Astrocyte (in vitro differentiated cells and primary cell): Measurements from ENCODE around the gene RPS21. TPM values are rescaled to one million over a fixed set of nuclear protein-coding genes. Genes with fewer than 3 reads are reported as not detected.

Source experiments
- DNase-seq: peaks from one replicate; pipeline ENCODE4 v3.0.0-alpha.2; 2010; ENCODE audit warnings: low read depth
- FAIRE-seq: peaks from 2 replicates; lab custom pipeline; 2011; peaks lifted over from hg19 to GRCh38; lab: Jason Lieb, UNC
- H2AFZ ChIP-seq: 2 replicates; pipeline ENCODE4 v1.6.0; 2012; ENCODE audit warnings: low read depth, low read length, inconsistent platforms
- H3K27ac ChIP-seq: 2 replicates; pipeline ENCODE4 v1.5.1; 2011; ENCODE audit warnings: low read depth, low read length, inconsistent platforms
- H3K27me3 ChIP-seq: 2 replicates; pipeline ENCODE4 v1.6.0; 2011; ENCODE audit warnings: low read length, inconsistent platforms; ENCODE audit not compliant: insufficient read depth
- H3K36me3 ChIP-seq: 2 replicates; pipeline ENCODE4 v1.5.1; 2011; ENCODE audit warnings: low read length, inconsistent platforms; ENCODE audit not compliant: insufficient read depth
- H3K4me1 ChIP-seq: 2 replicates; pipeline ENCODE4 v1.5.1; 2011; ENCODE audit warnings: low read length, inconsistent platforms; ENCODE audit not compliant: insufficient read depth
- H3K4me2 ChIP-seq: 2 replicates; pipeline ENCODE4 v1.6.0; 2012; ENCODE audit warnings: low read length, inconsistent platforms
- H3K4me3 ChIP-seq: 2 replicates; pipeline ENCODE4 v1.5.1; 2011; ENCODE audit warnings: low read depth, mild to moderate bottlenecking, low read length, inconsistent platforms; ENCODE audit not compliant: insufficient read depth
- H3K79me2 ChIP-seq: 2 replicates; pipeline ENCODE4 v1.6.0; 2012; ENCODE audit warnings: mild to moderate bottlenecking, low read length, inconsistent platforms; ENCODE audit not compliant: insufficient read depth
- H3K9ac ChIP-seq: 2 replicates; pipeline ENCODE4 v1.6.0; 2012; ENCODE audit warnings: mild to moderate bottlenecking, low read length, inconsistent platforms
- H3K9me3 ChIP-seq: 2 replicates; pipeline ENCODE4 v1.5.1; 2012; ENCODE audit warnings: low read depth, mild to moderate bottlenecking, low read length, inconsistent platforms; ENCODE audit not compliant: insufficient read depth
- H4K20me1 ChIP-seq: 2 replicates; pipeline ENCODE4 v1.6.0; 2012; ENCODE audit warnings: low read length, inconsistent platforms; ENCODE audit not compliant: insufficient read depth
- H3K27ac Mint-ChIP-seq: one replicate; pipeline ENCODE4 v1.8.0; 2021; ENCODE audit warnings: mild to moderate bottlenecking, mixed read lengths; ENCODE audit not compliant: unreplicated experiment
- H3K27me3 Mint-ChIP-seq: one replicate; pipeline ENCODE4 v1.8.0; 2021; ENCODE audit warnings: low read depth, mixed read lengths; ENCODE audit not compliant: unreplicated experiment
- H3K36me3 Mint-ChIP-seq: one replicate; pipeline ENCODE4 v1.8.0; 2021; ENCODE audit warnings: low read depth, mixed read lengths; ENCODE audit not compliant: unreplicated experiment
- H3K4me1 Mint-ChIP-seq: one replicate; pipeline ENCODE4 v1.8.0; 2021; ENCODE audit warnings: low read depth, mixed read lengths; ENCODE audit not compliant: unreplicated experiment
- H3K4me3 Mint-ChIP-seq: one replicate; pipeline ENCODE4 v1.8.0; 2021; ENCODE audit warnings: mild to moderate bottlenecking, moderate library complexity, mixed read lengths; ENCODE audit not compliant: unreplicated experiment
- H3K9me3 Mint-ChIP-seq: one replicate; pipeline ENCODE4 v1.8.0; 2021; ENCODE audit warnings: mild to moderate bottlenecking, mixed read lengths; ENCODE audit not compliant: unreplicated experiment
- EZH2 ChIP-seq: IDR thresholded peaks from 2 replicates; pipeline ENCODE4 v1.6.1; 2012; ENCODE audit warnings: mild to moderate bottlenecking, low read length, inconsistent platforms; ENCODE audit not compliant: insufficient read depth
- total RNA-seq: library from RNA; stranded (reverse); gene quantifications from 2 replicates; pipeline ENCODE4 v1.2.1, GENCODE V29; 2021
- TF ChIP-seq, protein P1 (sequence below): IDR thresholded peaks from 2 replicates; pipeline ENCODE4 v1.5.1; 2011; ENCODE audit warnings: low read depth, mild to moderate bottlenecking, inconsistent platforms, low read length, moderate library complexity; ENCODE audit not compliant: insufficient read depth

RPS21 gene
- total RNA-seq, 1 donor from 2014 or later: 1,251 TPM

GRCh38 chr20:62405981-62406513 is 19.1 kb downstream of the RPS21 start:
- H3K4me2 ChIP-seq: peak overlapping the region; percentile 96
- H3K4me3 Mint-ChIP-seq: peak overlapping the region; percentile 72
- DNase-seq (no peak), FAIRE-seq (no peak)
- H3K9ac ChIP-seq: peak overlapping the region; percentile 84
- H3K9me3 ChIP-seq: no peaks in the 10 kb centered on the region
- H3K27me3 ChIP-seq: no peaks in the 10 kb centered on the region
- peaks cover 3% of the 10 kb centered on the region for H3K4me1 Mint-ChIP-seq
- H3K27ac ChIP-seq: no peak overlapping the region
- H3K36me3 ChIP-seq: no peaks in the 10 kb centered on the region
- H3K36me3 Mint-ChIP-seq: peaks cover 5% of the 10 kb centered on the region
- H3K27me3 Mint-ChIP-seq: peaks cover 9% of the 10 kb centered on the region
- peaks cover 8% of the 10 kb centered on the region for H3K4me1 ChIP-seq
- peak overlapping the region; percentile 58 for H3K27ac Mint-ChIP-seq
- peak overlapping the region; percentile 57 for H3K4me3 ChIP-seq
- peaks cover 4% of the 10 kb centered on the region for H3K79me2 ChIP-seq
- peaks cover 29% of the 10 kb centered on the region for H4K20me1 ChIP-seq
- TF ChIP-seq, protein P1, sequence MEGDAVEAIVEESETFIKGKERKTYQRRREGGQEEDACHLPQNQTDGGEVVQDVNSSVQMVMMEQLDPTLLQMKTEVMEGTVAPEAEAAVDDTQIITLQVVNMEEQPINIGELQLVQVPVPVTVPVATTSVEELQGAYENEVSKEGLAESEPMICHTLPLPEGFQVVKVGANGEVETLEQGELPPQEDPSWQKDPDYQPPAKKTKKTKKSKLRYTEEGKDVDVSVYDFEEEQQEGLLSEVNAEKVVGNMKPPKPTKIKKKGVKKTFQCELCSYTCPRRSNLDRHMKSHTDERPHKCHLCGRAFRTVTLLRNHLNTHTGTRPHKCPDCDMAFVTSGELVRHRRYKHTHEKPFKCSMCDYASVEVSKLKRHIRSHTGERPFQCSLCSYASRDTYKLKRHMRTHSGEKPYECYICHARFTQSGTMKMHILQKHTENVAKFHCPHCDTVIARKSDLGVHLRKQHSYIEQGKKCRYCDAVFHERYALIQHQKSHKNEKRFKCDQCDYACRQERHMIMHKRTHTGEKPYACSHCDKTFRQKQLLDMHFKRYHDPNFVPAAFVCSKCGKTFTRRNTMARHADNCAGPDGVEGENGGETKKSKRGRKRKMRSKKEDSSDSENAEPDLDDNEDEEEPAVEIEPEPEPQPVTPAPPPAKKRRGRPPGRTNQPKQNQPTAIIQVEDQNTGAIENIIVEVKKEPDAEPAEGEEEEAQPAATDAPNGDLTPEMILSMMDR: no peak
- no peak for TF ChIP-seq EZH2
- no peaks in the 10 kb centered on the region for H3K9me3 Mint-ChIP-seq
- H2AFZ ChIP-seq: no peak overlapping the region

DNA sequence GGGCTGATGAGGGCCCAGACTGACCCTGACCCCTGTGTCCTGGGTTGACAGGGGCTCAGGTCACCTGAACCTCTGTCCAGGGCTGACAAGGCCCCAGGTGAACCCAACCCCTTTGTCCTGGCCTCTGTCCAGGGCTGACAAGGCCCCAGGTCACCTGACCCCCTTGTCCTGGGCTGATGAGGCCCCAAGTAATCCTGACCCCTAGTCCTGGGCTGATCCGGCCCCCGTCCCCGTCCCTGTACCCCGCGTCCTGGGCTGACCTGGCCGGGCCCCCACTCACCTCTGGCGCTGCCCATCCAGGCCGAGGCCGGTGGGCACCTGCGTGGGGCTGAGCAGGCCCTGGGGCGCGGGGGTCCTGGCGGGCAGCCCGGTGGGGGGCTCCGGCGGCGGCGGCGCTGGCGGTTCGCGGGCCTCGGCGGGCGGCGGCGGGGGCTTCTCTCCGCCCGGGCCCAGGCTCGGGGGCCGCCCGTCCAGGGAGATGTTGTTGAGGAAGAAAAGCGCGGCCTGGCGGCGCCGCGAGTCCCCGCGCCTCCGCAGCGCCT is 19.8 kb downstream of the RPS21 start:
- peak overlapping the region; percentile 84 for H3K9ac ChIP-seq
- H3K27me3 ChIP-seq: no peaks in the 10 kb centered on the region
- Mint-ChIP-seq H3K4me3 (peak overlapping the region; percentile 72), H3K27me3 (peaks cover 9% of the 10 kb centered on the region), H3K4me1 (peaks cover 3% of the 10 kb centered on the region), H3K27ac (no peak overlapping the region), H3K36me3 (peaks cover 5% of the 10 kb centered on the region), H3K9me3 (no peaks in the 10 kb centered on the region)
- peaks cover 4% of the 10 kb centered on the region for H3K79me2 ChIP-seq
- H3K4me3 ChIP-seq: peak overlapping the region; percentile 57
- FAIRE-seq: no peak
- peak overlapping the region; percentile 96 for H3K4me2 ChIP-seq
- peaks cover 29% of the 10 kb centered on the region for H4K20me1 ChIP-seq
- TF ChIP-seq EZH2: no peak
- no peaks in the 10 kb centered on the region for H3K36me3 ChIP-seq
- DNase-seq: no peak
- no peak overlapping the region for H3K27ac ChIP-seq
- H3K9me3 ChIP-seq: no peaks in the 10 kb centered on the region
- H2AFZ ChIP-seq: no peak overlapping the region
- peaks cover 8% of the 10 kb centered on the region for H3K4me1 ChIP-seq

DNA sequence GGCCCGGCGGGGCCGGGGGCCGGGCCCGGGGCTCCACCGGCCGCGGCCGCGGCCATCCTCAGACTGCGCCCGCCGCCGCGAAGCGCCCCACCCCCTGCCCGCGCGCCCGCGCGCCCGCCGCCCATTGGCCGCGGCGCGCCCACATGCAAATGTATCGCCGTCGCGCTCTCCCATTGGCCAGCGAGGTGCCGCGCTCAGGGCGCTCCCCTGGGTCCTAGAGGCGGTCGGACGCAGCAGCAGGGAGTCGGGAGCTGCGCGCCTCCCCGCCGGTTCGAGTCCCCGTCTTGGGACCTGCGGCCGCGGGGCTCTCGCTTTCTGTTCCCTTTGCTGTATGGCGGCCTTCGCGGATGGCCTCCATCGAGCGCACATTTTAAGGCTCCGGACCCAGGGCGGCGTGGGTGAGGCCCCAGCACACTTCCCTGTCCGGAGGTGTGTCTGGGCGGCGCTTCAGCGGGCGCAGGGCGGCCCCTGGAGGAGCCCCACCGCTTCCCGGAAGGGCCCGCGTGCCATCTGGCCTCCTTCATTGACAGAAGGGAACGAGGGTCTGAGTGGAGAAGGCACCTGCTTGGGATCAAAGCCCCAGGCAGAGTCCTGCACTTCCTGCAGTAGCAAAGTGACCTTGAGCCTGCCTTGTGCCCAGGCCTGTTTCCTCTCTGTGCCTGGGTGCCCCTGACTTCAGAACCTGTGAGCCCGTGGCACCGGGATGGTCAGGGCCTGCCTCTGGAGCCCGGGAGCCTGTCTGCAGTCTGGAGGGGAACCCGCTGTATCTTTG is 20.5 kb downstream of the RPS21 start, which contains the start of gene CABLES2:
Gene CABLES2 (minus strand): TSS at position 65 of the 772 bp plus-strand sequence. CDS start 9 bp downstream, at position 56.
- peaks cover 12% of the 10 kb centered on the region for H3K27me3 Mint-ChIP-seq
- Histone ChIP-seq H3K9me3 (no peaks in the 10 kb centered on the region), H3K9ac (peak within 1 kb of the TSS; percentile 84), H3K27ac (no peak within 1 kb of the TSS), H2AFZ (peak within 1 kb of the TSS; percentile 69), H3K4me2 (peak within 1 kb of the TSS; percentile 96), H3K79me2 (peaks cover 4% of the 10 kb centered on the region), H4K20me1 (peaks cover 29% of the 10 kb centered on the region), H3K4me1 (peaks cover 8% of the 10 kb centered on the region), H3K4me3 (peak within 1 kb of the TSS; percentile 57), H3K36me3 (no peaks in the 10 kb centered on the region), H3K27me3 (no peaks in the 10 kb centered on the region)
- peaks cover 3% of the 10 kb centered on the region for H3K4me1 Mint-ChIP-seq
- H3K36me3 Mint-ChIP-seq: peaks cover 5% of the 10 kb centered on the region
- peak within 1 kb of the TSS; percentile 58 for H3K27ac Mint-ChIP-seq
- FAIRE-seq (no peak), DNase-seq (peak; percentile 87)
- TF ChIP-seq, protein P1: no peak
- TF ChIP-seq EZH2: no peak
- peak within 1 kb of the TSS; percentile 72 for H3K4me3 Mint-ChIP-seq
- no peaks in the 10 kb centered on the region for H3K9me3 Mint-ChIP-seq
